ENCODE measurements around the gene SAMD7. TPM values are rescaled to one million over a fixed set of nuclear protein-coding genes. Genes with fewer than 3 reads are reported as not detected.
A peak's percentile ranks its signal among the peaks of the same experiment; 100 is the strongest.

The SAMD7 gene
- total RNA-seq, 1 donor from 2014 or later = not detected

- H3K9me3 ChIP-seq = no peaks in the 10 kb centered on the region
- peaks cover 41% of the 10 kb centered on the region for H3K4me1 ChIP-seq
- H3K36me3 ChIP-seq = no peaks in the 10 kb centered on the region
- ATAC-seq (peak; percentile 85), DNase-seq (no peak)
- TF ChIP-seq CTCF (IDR thresholded peaks at IDR 0.05) = no peak
- H3K27ac ChIP-seq = peak overlapping the region; percentile 94
- intact Hi-C loops (cut with DNase I) = no loop called here
- H3K4me3 ChIP-seq = peak overlapping the region; percentile 78
- no peaks in the 10 kb centered on the region for H3K27me3 ChIP-seq
Observed at GRCh38 chr3:169966951-169967915, 55.9 kb downstream of the SAMD7 start.

- Histone ChIP-seq H3K27me3 (no peaks in the 10 kb centered on the region), H3K4me1 (peaks cover 41% of the 10 kb centered on the region), H3K36me3 (peaks cover 2% of the 10 kb centered on the region), H3K27ac (peak overlapping the region; percentile 94), H3K4me3 (peak overlapping the region; percentile 78), H3K9me3 (no peaks in the 10 kb centered on the region)
- ATAC-seq (no peak), DNase-seq (no peak)
- intact Hi-C loops (cut with DNase I) = no loop called here
- TF ChIP-seq CTCF (IDR thresholded peaks at IDR 0.05) = no peak
Observed at GRCh38 chr3:169968224-169968885, 57.0 kb downstream of the SAMD7 start.

GRCh38 chr3:169969174-169970095 lies 58.1 kb downstream of the SAMD7 start:
- H3K9me3 ChIP-seq = no peaks in the 10 kb centered on the region
- H3K27me3 ChIP-seq = no peaks in the 10 kb centered on the region
- no peak overlapping the region for H3K4me3 ChIP-seq
- H3K4me1 ChIP-seq = peaks cover 41% of the 10 kb centered on the region
- no peak for ATAC-seq
- H3K27ac ChIP-seq = no peak overlapping the region
- TF ChIP-seq CTCF (IDR thresholded peaks at IDR 0.05) = no peak
- peaks cover 13% of the 10 kb centered on the region for H3K36me3 ChIP-seq
- no peak for DNase-seq
- intact Hi-C loops (cut with DNase I) = no loop called here

GRCh38 chr3:169970847-169971246 lies 59.5 kb downstream of the SAMD7 start:
- no peak for TF ChIP-seq CTCF (IDR thresholded peaks at IDR 0.05)
- Histone ChIP-seq H3K4me1 (peaks cover 39% of the 10 kb centered on the region), H3K4me3 (no peak overlapping the region), H3K27me3 (no peaks in the 10 kb centered on the region), H3K36me3 (peaks cover 24% of the 10 kb centered on the region), H3K27ac (no peak overlapping the region), H3K9me3 (no peaks in the 10 kb centered on the region)
- ATAC-seq (no peak), DNase-seq (no peak)
- intact Hi-C loops (cut with DNase I) = no loop called here

GRCh38 chr3:169971522-169971921 lies 60.1 kb downstream of the SAMD7 start:
- intact Hi-C loops (cut with DNase I) = no loop called here
- Histone ChIP-seq H3K36me3 (peaks cover 31% of the 10 kb centered on the region), H3K4me1 (peaks cover 35% of the 10 kb centered on the region), H3K4me3 (no peak overlapping the region), H3K27ac (no peak overlapping the region), H3K9me3 (no peaks in the 10 kb centered on the region), H3K27me3 (no peaks in the 10 kb centered on the region)
- TF ChIP-seq CTCF (IDR thresholded peaks at IDR 0.05) = no peak
- ATAC-seq (no peak), DNase-seq (no peak)
